HepG2 (cell line): ENCODE results near the gene ADGRV1. TPM values are rescaled to one million over a fixed set of nuclear protein-coding genes. Genes with fewer than 3 reads are reported as not detected.

Experiments used
- ATAC-seq: fragments of 200-7000 bp; cut with Tn5 transposase; 3 replicates; pipeline ENCODE4 v1.9.1; 2020; ENCODE audit warnings: mild to moderate bottlenecking, moderate library complexity
- BruUV-seq: library from RNA; stranded (reverse); fragments of 400-500 nt; replicated peaks from 2 replicates; lab custom pipeline; 2021; lab: Mats Ljungman, UMichigan
- CTCF ChIA-PET: fragments of 300-600 bp; formaldehyde crosslinking; extraction: SDS; loops from one replicate; lab custom pipeline; 2021; ENCODE audit warnings: low total read pairs, inconsistent platforms, low intra/inter-chr PET ratio; lab: Yijun Ruan, JAX
- POLR2A ChIA-PET: fragments of 350-600 bp; sonication (Branson Sonifier 250); formaldehyde crosslinking; loops from one replicate; lab custom pipeline; 2020; ENCODE audit warnings: antibody characterized with exemption, inconsistent platforms; lab: Yijun Ruan, JAX
- DNase-seq: peaks from one replicate; pipeline ENCODE4 v3.0.0-alpha.2; 2015; ENCODE audit warnings: low spot score
- FAIRE-seq: peaks from 3 replicates; lab custom pipeline; 2011; peaks lifted over from hg19 to GRCh38; lab: Jason Lieb, UNC
- H2AFZ ChIP-seq: one replicate; pipeline ENCODE4 v1.6.1; 2011; ENCODE audit warnings: low read length, inconsistent platforms
- H3K27ac ChIP-seq: fragments of 300-600 bp; 3 replicates; pipeline ENCODE4 v1.8.0; 2011; ENCODE audit warnings: mixed run types, mild to moderate bottlenecking, mixed read lengths, low read length, inconsistent platforms; ENCODE audit not compliant: insufficient read depth; ENCODE audit errors: extremely low read length
- H3K27me3 ChIP-seq, 2 experiments: fragments of 200-600 bp in 1 of 2; 2 replicates in 1 of 2; 3 replicates in 1 of 2; pipeline versions ENCODE4 v1.6.0 to v1.8.0; 2011; ENCODE audit warnings: low read length in 2 of 2, mild to moderate bottlenecking in 2 of 2, moderate library complexity in 2 of 2, inconsistent platforms in 1 of 2; ENCODE audit not compliant: insufficient read depth in 2 of 2, control insufficient read depth in 1 of 2
- H3K36me3 ChIP-seq, 2 experiments: fragments of 200-600 bp in 1 of 2; replicated peaks in 1 of 2; 2 replicates in 1 of 2; 3 replicates in 1 of 2; pipeline versions ENCODE4 v1.5.1 to v1.8.0; 2011; ENCODE audit warnings: low read length in 2 of 2, inconsistent platforms in 1 of 2; ENCODE audit not compliant: insufficient read depth in 2 of 2, control insufficient read depth in 1 of 2
- H3K4me1 ChIP-seq: 2 replicates; pipeline ENCODE4 v1.5.1; 2012; ENCODE audit warnings: low read length, inconsistent platforms; ENCODE audit not compliant: insufficient read depth
- H3K4me2 ChIP-seq: 2 replicates; pipeline ENCODE4 v1.6.0; 2011; ENCODE audit warnings: low read depth, low read length, inconsistent platforms
- H3K4me3 ChIP-seq, 3 experiments: fragments of 200-600 bp in 1 of 3; sonication (generic), shearing (Covaris generic) in 1 of 3; replicated peaks in 1 of 3; 2 replicates each; pipeline ENCODE4 v1.5.1; 2011 to 2016; ENCODE audit warnings: low read length in 3 of 3, inconsistent platforms in 2 of 3, low read depth in 2 of 3, mild to moderate bottlenecking in 2 of 3, control low read depth in 1 of 3, mixed read lengths in 1 of 3; ENCODE audit not compliant: insufficient read depth in 1 of 3
- H3K79me2 ChIP-seq: one replicate; pipeline ENCODE4 v1.6.1; 2011; ENCODE audit warnings: low read length, inconsistent platforms; ENCODE audit not compliant: insufficient read depth
- H3K9ac ChIP-seq: 2 replicates; pipeline ENCODE4 v1.6.0; 2011; ENCODE audit warnings: mild to moderate bottlenecking, low read depth, low read length, inconsistent platforms; ENCODE audit not compliant: insufficient read depth
- H3K9me3 ChIP-seq: 2 replicates; pipeline ENCODE4 v1.5.1; 2012; ENCODE audit warnings: mild to moderate bottlenecking, low read length
- H4K20me1 ChIP-seq: 2 replicates; pipeline ENCODE4 v1.6.0; 2011; ENCODE audit warnings: inconsistent platforms, mild to moderate bottlenecking, low read length, moderate library complexity; ENCODE audit not compliant: insufficient read depth
- BCL3 ChIP-seq: sonication (generic); formaldehyde crosslinking; IDR thresholded peaks from 2 replicates; pipeline ENCODE4 v1.5.1; 2020; ENCODE audit warnings: mild to moderate bottlenecking, missing genetic modification reagents, moderate library complexity
- BHLHE40 ChIP-seq: IDR thresholded peaks from 2 replicates; pipeline ENCODE4 v1.6.1; 2011; ENCODE audit warnings: low read length, improper control_type of control experiment
- BRCA1 ChIP-seq: sonication (generic); formaldehyde crosslinking; IDR thresholded peaks from 2 replicates; pipeline ENCODE4 v1.4.0; 2020; ENCODE audit warnings: missing genetic modification reagents
- DPF2 ChIP-seq: sonication (generic); formaldehyde crosslinking; IDR thresholded peaks from 2 replicates; pipeline ENCODE4 v1.4.0; 2020; ENCODE audit warnings: mild to moderate bottlenecking, low read depth, missing genetic modification reagents, borderline replicate concordance
- GTF3A ChIP-seq: sonication (generic); formaldehyde crosslinking; conservative IDR thresholded peaks from 2 replicates; pipeline ENCODE4 v1.4.0; 2020; ENCODE audit warnings: mild to moderate bottlenecking, missing genetic modification reagents
- NR0B2 ChIP-seq: sonication (generic); formaldehyde crosslinking; IDR thresholded peaks from 2 replicates; pipeline ENCODE4 v1.4.0; 2020; ENCODE audit warnings: mild to moderate bottlenecking, missing genetic modification reagents
- NR3C1 ChIP-seq: sonication (generic); formaldehyde crosslinking; IDR thresholded peaks from 2 replicates; pipeline ENCODE4 v1.4.0; 2020; ENCODE audit warnings: missing genetic modification reagents
- RELA ChIP-seq: sonication (generic); formaldehyde crosslinking; IDR thresholded peaks from 2 replicates; pipeline ENCODE4 v1.4.0; 2020; ENCODE audit warnings: missing genetic modification reagents
- SNRNP70 ChIP-seq: fragments of 200-400 bp; formaldehyde crosslinking; IDR thresholded peaks from 2 replicates; pipeline ENCODE4 v1.6.1; 2017; ENCODE audit warnings: mild to moderate bottlenecking, low read depth, low read length, moderate library complexity
- ZEB1 ChIP-seq: IDR thresholded peaks from 2 replicates; pipeline ENCODE4 v1.6.1; 2012; ENCODE audit warnings: mild to moderate bottlenecking, low read depth, inconsistent platforms; ENCODE audit not compliant: insufficient replicate concordance
- ZKSCAN8 ChIP-seq: IDR thresholded peaks from 2 replicates; pipeline ENCODE4 v1.6.1; 2016; ENCODE audit warnings: borderline replicate concordance, missing genetic modification reagents, missing compliant biosample characterization
- ZNF136 ChIP-seq: sonication (generic); formaldehyde crosslinking; IDR thresholded peaks from 2 replicates; pipeline ENCODE4 v1.8.1; 2022; ENCODE audit warnings: low read depth, mild to moderate bottlenecking, moderate library complexity, missing genetic modification reagents
- ZNF451 ChIP-seq: sonication (generic); formaldehyde crosslinking; IDR thresholded peaks from 2 replicates; pipeline ENCODE4 v1.5.0; 2020; ENCODE audit warnings: mild to moderate bottlenecking, missing genetic modification reagents
- ZNF629 ChIP-seq: sonication (generic); formaldehyde crosslinking; conservative IDR thresholded peaks from 2 replicates; pipeline ENCODE4 v1.5.0; 2020; ENCODE audit warnings: missing genetic modification reagents
- ZNF720 ChIP-seq: sonication (generic); formaldehyde crosslinking; IDR thresholded peaks from 2 replicates; pipeline ENCODE4 v1.4.0; 2020; ENCODE audit warnings: missing genetic modification reagents
- ZNF83 ChIP-seq: sonication (generic); formaldehyde crosslinking; IDR thresholded peaks from 2 replicates; pipeline ENCODE4 v1.4.0; 2020; ENCODE audit warnings: missing genetic modification reagents, mild to moderate bottlenecking, borderline replicate concordance
- ZNF891 ChIP-seq: sonication (generic); formaldehyde crosslinking; IDR thresholded peaks from 2 replicates; pipeline ENCODE4 v1.5.0; 2020; ENCODE audit warnings: mild to moderate bottlenecking, missing genetic modification reagents
- WGBS: methylation state at CpG from one replicate; pipeline ENCODE4 v1.1.6; 2017; ENCODE audit warnings: low lambda C conversion rate; 5-methylcytosine and 5-hydroxymethylcytosine counted together
- in situ Hi-C: cut with HindIII; loops from 2 replicates; pipeline ENCODE4 v1.10.0; 2017; ENCODE audit warnings: low pct_unique_long_range_greater_than_20kb; ENCODE audit not compliant: extremely low pct_ligation_motif_present
- intact Hi-C: fragments of 100-400 bp; cut with micrococcal nuclease; formaldehyde crosslinking; loops from one replicate; pipeline ENCODE4 v1.10.0; 2022; ENCODE audit not compliant: unreplicated experiment
- polyA plus RNA-seq, 8 experiments: library from polyadenylated mRNA; depleted of rRNA in 3 of 8; stranded (reverse) in 7 of 8; unstranded in 1 of 8; fragments of >200 nt; fragmentation: Illumina TruSeq in 4 of 8; extraction: Trizol in 4 of 8; gene quantifications; 2 replicates each; pipeline versions ENCODE4 v1.2.1 to v1.2.3, GENCODE V29; 2011 to 2016; ENCODE audit warnings: low read depth in 4 of 8, missing spikeins in 1 of 8, mixed read lengths in 1 of 8; ENCODE audit not compliant: insufficient read depth in 1 of 8
- total RNA-seq, 5 experiments: library from RNA; depleted of rRNA; stranded (reverse); fragments of >200 nt; fragmentation: Illumina TruSeq; extraction: Trizol; gene quantifications; 2 replicates each; pipeline ENCODE4 v1.2.3, GENCODE V29; 2016; ENCODE audit warnings: low read depth in 1 of 5
- TF ChIP-seq, protein P1 (sequence below): sonication (generic); formaldehyde crosslinking; IDR thresholded peaks from 2 replicates; pipeline ENCODE4 v1.5.0; 2020; ENCODE audit warnings: missing genetic modification reagents
- TF ChIP-seq, protein P2 (sequence below): sonication (generic); formaldehyde crosslinking; IDR thresholded peaks from 2 replicates; pipeline ENCODE4 v1.5.0; 2020; ENCODE audit warnings: missing genetic modification reagents, mild to moderate bottlenecking, borderline replicate concordance

The ADGRV1 gene
- total and polyA plus RNA-seq, 2 of the 13 experiments (the other 11 are each of a cell fraction or from before 2014, with no cell fraction given), result 1.7 to 3.9 TPM

- POLR2A ChIA-PET, result no interaction called here
- no peak for FAIRE-seq
- ATAC-seq, result no peak
- no peaks in the 10 kb centered on the region for H3K79me2 ChIP-seq
- H3K27me3 ChIP-seq, result no peaks in the 10 kb centered on the region; a peak in 2 of 5 replicates
- no peaks in the 10 kb centered on the region for H3K36me3 ChIP-seq
- H3K4me1 ChIP-seq, result no peaks in the 10 kb centered on the region; the same call in 1 of the 2 replicates
- intact Hi-C loops (no loop called here), in situ Hi-C loops (no loop called here)
- H3K9me3 ChIP-seq, result no peaks in the 10 kb centered on the region
- no TSS peak for BruUV-seq
- no peak for TF ChIP-seq GTF3A (CRISPR knock-in tag)
- no peak for TF ChIP-seq ZNF720
- no peak for TF ChIP-seq ZNF629 (CRISPR knock-in tag)
- TF ChIP-seq ZEB1, result no peak
- no peak for TF ChIP-seq NR0B2 (CRISPR knock-in tag)
- TF ChIP-seq NR3C1 (CRISPR knock-in tag), result no peak
- TF ChIP-seq BRCA1 (CRISPR knock-in tag), result no peak
- TF ChIP-seq DPF2 (CRISPR knock-in tag), result no peak
- TF ChIP-seq ZNF891 (CRISPR knock-in tag), result no peak
- no peak for TF ChIP-seq BHLHE40
- no peak for TF ChIP-seq ZNF451 (CRISPR knock-in tag)
- TF ChIP-seq ZKSCAN8 (CRISPR knock-in tag), result no peak
- no peak for TF ChIP-seq ZNF136 (CRISPR knock-in tag)
- TF ChIP-seq, protein P1, sequence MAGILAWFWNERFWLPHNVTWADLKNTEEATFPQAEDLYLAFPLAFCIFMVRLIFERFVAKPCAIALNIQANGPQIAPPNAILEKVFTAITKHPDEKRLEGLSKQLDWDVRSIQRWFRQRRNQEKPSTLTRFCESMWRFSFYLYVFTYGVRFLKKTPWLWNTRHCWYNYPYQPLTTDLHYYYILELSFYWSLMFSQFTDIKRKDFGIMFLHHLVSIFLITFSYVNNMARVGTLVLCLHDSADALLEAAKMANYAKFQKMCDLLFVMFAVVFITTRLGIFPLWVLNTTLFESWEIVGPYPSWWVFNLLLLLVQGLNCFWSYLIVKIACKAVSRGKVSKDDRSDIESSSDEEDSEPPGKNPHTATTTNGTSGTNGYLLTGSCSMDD (CRISPR knock-in tag), result no peak
- no peak for TF ChIP-seq RELA
- no peak for TF ChIP-seq BCL3 (CRISPR knock-in tag)
- TF ChIP-seq, protein P2, sequence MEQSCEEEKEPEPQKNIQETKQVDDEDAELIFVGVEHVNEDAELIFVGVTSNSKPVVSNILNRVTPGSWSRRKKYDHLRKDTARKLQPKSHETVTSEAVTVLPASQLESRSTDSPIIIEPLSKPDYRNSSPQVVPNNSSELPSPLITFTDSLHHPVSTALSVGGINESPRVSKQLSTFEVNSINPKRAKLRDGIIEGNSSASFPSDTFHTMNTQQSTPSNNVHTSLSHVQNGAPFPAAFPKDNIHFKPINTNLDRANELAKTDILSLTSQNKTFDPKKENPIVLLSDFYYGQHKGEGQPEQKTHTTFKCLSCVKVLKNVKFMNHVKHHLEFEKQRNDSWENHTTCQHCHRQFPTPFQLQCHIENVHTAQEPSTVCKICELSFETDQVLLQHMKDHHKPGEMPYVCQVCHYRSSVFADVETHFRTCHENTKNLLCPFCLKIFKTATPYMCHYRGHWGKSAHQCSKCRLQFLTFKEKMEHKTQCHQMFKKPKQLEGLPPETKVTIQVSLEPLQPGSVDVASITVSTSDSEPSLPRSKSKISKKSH (CRISPR knock-in tag), result no peak
- no peak for TF ChIP-seq ZNF83 (CRISPR knock-in tag)
- TF ChIP-seq SNRNP70, result no peak
- H4K20me1 ChIP-seq, result no peaks in the 10 kb centered on the region
- H3K27ac ChIP-seq, result no peak overlapping the region
- CTCF ChIA-PET, result no interaction called here
- H3K4me3 ChIP-seq, result no peak overlapping the region
- H2AFZ ChIP-seq, result no peak overlapping the region
- H3K4me2 ChIP-seq, result no peak overlapping the region
- H3K9ac ChIP-seq, result no peak overlapping the region
- WGBS, result 25% methylated on average over 2 of the region's 2 CpGs
- DNase-seq, result no peak
Measured at GRCh38 chr5:91061094-91061493, 502.5 kb downstream of the ADGRV1 start.
